ENCODE measurements around the gene LMO2. TPM values are rescaled to one million over a fixed set of nuclear protein-coding genes. Genes with fewer than 3 reads are reported as not detected.

The LMO2 gene
- total and polyA plus RNA-seq, 2 of the 13 experiments (the other 11 are each of a cell fraction or from before 2014, with no cell fraction given): not detected

GRCh38 chr11:33857933-33858371 lies 33.9 kb downstream of the LMO2 start (continued):
- TF ChIP-seq LRRFIP1 (CRISPR knock-in tag; conservative IDR thresholded peaks at IDR 0.05): no peak
- no peak for TF ChIP-seq ZNF142 (CRISPR knock-in tag; IDR thresholded peaks at IDR 0.05)
- no peak for TF ChIP-seq MAX (IDR thresholded peaks at IDR 0.05)
- TF ChIP-seq CREB1 (IDR thresholded peaks at IDR 0.05): no peak
- no peak for TF ChIP-seq CREB1 (CRISPR knock-in tag; IDR thresholded peaks at IDR 0.05)
- no peak for TF ChIP-seq MED13 (CRISPR knock-in tag; IDR thresholded peaks at IDR 0.05)
- no peak for TF ChIP-seq BORCS8-MEF2B (CRISPR knock-in tag; IDR thresholded peaks at IDR 0.05)
- 0 out of 4 replicates have a peak, but pooled peaks of 1 of the 2 experiments have one; percentile 35 for TF ChIP-seq HMGXB4 (CRISPR knock-in tag; IDR thresholded peaks at IDR 0.05; ENCODE audit: borderline replicate concordance in 1 of 2, low read depth in 1 of 2)
- TF ChIP-seq IKZF5 (CRISPR knock-in tag; IDR thresholded peaks at IDR 0.05): no peak
- no peak for TF ChIP-seq ZNF775 (CRISPR knock-in tag; IDR thresholded peaks at IDR 0.05; ENCODE audit: borderline replicate concordance)
- TF ChIP-seq ASH2L (IDR thresholded peaks at IDR 0.05; ENCODE audit: insufficient read length, low read depth, low read length): no peak
- no peak for TF ChIP-seq NFRKB (IDR thresholded peaks at IDR 0.05)
- no peak for TF ChIP-seq ZNF773 (CRISPR knock-in tag; IDR thresholded peaks at IDR 0.05; ENCODE audit: borderline replicate concordance)
- peak; percentile 77 for TF ChIP-seq RAD21 (CRISPR knock-in tag; IDR thresholded peaks at IDR 0.05)
- no peak for TF ChIP-seq ZNF713 (CRISPR knock-in tag; IDR thresholded peaks at IDR 0.05)
- peak; percentile 80 for TF ChIP-seq SMC3 (IDR thresholded peaks at IDR 0.05; ENCODE audit: low read length)
- no peak for TF ChIP-seq KLF6 (CRISPR knock-in tag; IDR thresholded peaks at IDR 0.05)
